ENCODE measurements around the gene FAM184A.

DNA sequence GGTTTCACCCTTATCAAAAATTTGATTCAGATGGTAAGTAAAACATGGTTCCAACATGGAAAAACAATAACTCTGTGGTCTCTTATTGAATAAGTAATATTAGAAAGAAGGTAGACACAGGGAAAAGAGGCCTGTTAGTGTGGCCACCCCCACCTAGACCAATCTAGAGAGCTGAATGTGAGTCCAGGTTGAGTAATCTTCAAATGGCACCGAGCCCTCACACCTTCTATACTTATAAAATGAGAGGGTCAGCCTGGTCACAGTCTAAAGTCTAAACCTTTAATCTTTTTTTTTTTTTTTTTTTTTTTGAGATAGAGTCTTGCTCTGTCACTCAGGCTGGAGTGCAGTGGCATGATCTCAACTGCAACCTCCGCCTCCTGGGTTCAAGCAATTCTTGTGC lies 6.9 kb downstream of the FAM184A start:
- no peak for TF ChIP-seq POLR2AphosphoS5 (IDR thresholded peaks at IDR 0.05)
- TF ChIP-seq, protein P1, sequence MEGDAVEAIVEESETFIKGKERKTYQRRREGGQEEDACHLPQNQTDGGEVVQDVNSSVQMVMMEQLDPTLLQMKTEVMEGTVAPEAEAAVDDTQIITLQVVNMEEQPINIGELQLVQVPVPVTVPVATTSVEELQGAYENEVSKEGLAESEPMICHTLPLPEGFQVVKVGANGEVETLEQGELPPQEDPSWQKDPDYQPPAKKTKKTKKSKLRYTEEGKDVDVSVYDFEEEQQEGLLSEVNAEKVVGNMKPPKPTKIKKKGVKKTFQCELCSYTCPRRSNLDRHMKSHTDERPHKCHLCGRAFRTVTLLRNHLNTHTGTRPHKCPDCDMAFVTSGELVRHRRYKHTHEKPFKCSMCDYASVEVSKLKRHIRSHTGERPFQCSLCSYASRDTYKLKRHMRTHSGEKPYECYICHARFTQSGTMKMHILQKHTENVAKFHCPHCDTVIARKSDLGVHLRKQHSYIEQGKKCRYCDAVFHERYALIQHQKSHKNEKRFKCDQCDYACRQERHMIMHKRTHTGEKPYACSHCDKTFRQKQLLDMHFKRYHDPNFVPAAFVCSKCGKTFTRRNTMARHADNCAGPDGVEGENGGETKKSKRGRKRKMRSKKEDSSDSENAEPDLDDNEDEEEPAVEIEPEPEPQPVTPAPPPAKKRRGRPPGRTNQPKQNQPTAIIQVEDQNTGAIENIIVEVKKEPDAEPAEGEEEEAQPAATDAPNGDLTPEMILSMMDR (IDR thresholded peaks at IDR 0.05) = no peak

All from esophagus muscularis mucosa (tissue), 3 donors.